Stimulated activated effector memory CD8-positive, alpha-beta T cell treated with anti-CD3 and anti-CD28 coated beads, Interleukin-12 subunit alpha, Interleukin-12 subunit beta, amount 100 ng/mL, for 72 hours (primary cell): ENCODE measurements around the gene KCNJ3.

Experiments
- ATAC-seq: fragments of 150-1000 bp; cut with Tn5 transposase; 2 replicates; pipeline ENCODE4 v1.10.0; 2021
- DNase-seq, 2 donors: peaks; one replicate each; pipeline ENCODE4 v3.0.0; 2021 to 2022; ENCODE audit warnings: low spot score in 2 of 2
- H3K27ac Mint-ChIP-seq: one replicate; pipeline ENCODE4 v1.8.0; 2022; ENCODE audit warnings: mild to moderate bottlenecking, mixed read lengths
- H3K36me3 Mint-ChIP-seq: one replicate; pipeline ENCODE4 v1.8.0; 2022; ENCODE audit warnings: mild to moderate bottlenecking, mixed read lengths
- H3K4me1 Mint-ChIP-seq: one replicate; pipeline ENCODE4 v1.8.0; 2022; ENCODE audit warnings: mixed read lengths
- H3K4me3 Mint-ChIP-seq: one replicate; pipeline ENCODE4 v1.8.0; 2022; ENCODE audit warnings: mild to moderate bottlenecking, mixed read lengths
- H3K9me3 Mint-ChIP-seq: one replicate; pipeline ENCODE4 v1.8.0; 2022; ENCODE audit warnings: mixed read lengths

The KCNJ3 gene, protein sequence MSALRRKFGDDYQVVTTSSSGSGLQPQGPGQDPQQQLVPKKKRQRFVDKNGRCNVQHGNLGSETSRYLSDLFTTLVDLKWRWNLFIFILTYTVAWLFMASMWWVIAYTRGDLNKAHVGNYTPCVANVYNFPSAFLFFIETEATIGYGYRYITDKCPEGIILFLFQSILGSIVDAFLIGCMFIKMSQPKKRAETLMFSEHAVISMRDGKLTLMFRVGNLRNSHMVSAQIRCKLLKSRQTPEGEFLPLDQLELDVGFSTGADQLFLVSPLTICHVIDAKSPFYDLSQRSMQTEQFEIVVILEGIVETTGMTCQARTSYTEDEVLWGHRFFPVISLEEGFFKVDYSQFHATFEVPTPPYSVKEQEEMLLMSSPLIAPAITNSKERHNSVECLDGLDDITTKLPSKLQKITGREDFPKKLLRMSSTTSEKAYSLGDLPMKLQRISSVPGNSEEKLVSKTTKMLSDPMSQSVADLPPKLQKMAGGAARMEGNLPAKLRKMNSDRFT

GRCh38 chr2:154698296-154698720 is at the start of gene KCNJ3:
KCNJ3 (plus strand) TSS chr2:154698695; CDS start chr2:154698776, 81 bp downstream.
- Mint-ChIP-seq H3K27ac (no peak within 1 kb of the TSS), H3K36me3 (no peaks in the 10 kb centered on the region), H3K9me3 (peaks cover 14% of the 10 kb centered on the region), H3K4me3 (no peak within 1 kb of the TSS), H3K4me1 (peaks cover 5% of the 10 kb centered on the region)
- no peak for ATAC-seq
- DNase-seq = no peak

- H3K27ac Mint-ChIP-seq = no peak overlapping the region
- no peak for ATAC-seq
These were observed 43.0 kb upstream of the KCNJ3 start for GRCh38 chr2:154655499-154655898.

GRCh38 chr2:154658854-154659253 is 39.6 kb upstream of the KCNJ3 start:
- Mint-ChIP-seq H3K9me3 (peaks cover 15% of the 10 kb centered on the region), H3K27ac (no peak overlapping the region), H3K4me1 (no peaks in the 10 kb centered on the region), H3K36me3 (no peaks in the 10 kb centered on the region), H3K4me3 (no peak overlapping the region)
- DNase-seq (no peak), ATAC-seq (no peak)

More at GRCh38 chr2:154655499-154655898, 43.0 kb upstream of the KCNJ3 start:
- Mint-ChIP-seq H3K9me3 (peaks cover 12% of the 10 kb centered on the region), H3K4me3 (no peak overlapping the region), H3K36me3 (no peaks in the 10 kb centered on the region), H3K4me1 (no peaks in the 10 kb centered on the region)
- no peak for DNase-seq

DNA sequence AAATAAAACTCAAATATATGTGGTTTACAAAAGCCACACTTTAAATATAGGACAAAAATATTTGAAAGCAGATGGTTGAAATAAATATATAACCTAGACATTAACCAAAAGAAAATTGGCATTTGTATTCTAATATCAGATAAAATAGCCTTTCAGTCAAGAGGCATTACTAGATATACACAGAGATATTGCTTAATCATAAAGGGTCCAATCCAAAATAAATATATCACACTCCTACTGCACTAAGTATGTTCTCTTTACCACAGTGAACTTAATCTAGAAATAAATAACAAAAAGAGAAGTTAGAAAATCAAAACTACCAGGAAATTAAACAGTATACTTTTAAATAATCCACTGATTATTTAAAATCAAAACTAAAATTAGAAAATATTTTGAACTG is 34.2 kb upstream of the KCNJ3 start:
- H3K4me3 Mint-ChIP-seq = no peak overlapping the region
- no peak for ATAC-seq
- no peaks in the 10 kb centered on the region for H3K4me1 Mint-ChIP-seq
- H3K9me3 Mint-ChIP-seq = peaks cover 12% of the 10 kb centered on the region
- no peaks in the 10 kb centered on the region for H3K36me3 Mint-ChIP-seq
- DNase-seq = no peak
- no peak overlapping the region for H3K27ac Mint-ChIP-seq

DNA sequence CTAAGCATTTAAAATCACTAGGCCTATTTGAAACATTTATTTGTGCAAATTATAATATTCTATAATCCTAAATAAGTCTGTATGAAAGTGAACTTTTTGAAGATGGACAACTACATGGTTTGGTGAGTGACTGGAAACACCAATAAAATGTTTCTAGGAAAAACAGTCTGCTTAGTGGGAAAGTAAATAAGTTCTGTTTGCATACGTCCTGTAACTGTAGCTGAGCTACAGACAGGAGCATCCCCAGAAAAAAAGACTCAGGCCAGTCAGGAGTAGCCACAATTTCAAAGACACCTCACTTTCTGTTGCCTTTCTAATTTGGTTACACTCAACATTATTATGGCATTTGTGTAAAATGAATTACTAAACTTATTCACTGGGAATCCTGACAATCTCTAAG is 28.4 kb upstream of the KCNJ3 start:
- Mint-ChIP-seq H3K9me3 (peaks cover 5% of the 10 kb centered on the region), H3K4me3 (no peak overlapping the region), H3K4me1 (no peaks in the 10 kb centered on the region), H3K36me3 (no peaks in the 10 kb centered on the region), H3K27ac (no peak overlapping the region)
- ATAC-seq = no peak
- no peak for DNase-seq

DNA sequence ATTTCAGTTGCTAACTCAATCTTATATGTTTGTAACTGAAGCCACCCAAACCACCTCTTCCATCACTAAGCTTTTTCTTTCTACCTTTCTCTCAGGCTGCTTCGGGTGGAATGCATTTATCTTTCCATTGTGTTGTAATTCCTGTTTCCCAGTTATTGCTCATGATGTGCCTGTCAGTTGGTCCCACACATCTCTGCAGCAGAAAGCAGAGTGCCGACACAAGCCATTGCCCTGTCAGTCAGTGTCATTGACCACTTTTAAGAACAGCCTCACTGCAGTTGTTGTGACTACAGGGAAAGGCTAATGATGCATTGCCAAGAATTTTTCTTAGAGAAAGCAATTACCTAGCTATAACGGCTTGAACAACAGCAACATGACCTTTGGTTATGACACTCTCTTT is 24.8 kb upstream of the KCNJ3 start:
- no peaks in the 10 kb centered on the region for H3K36me3 Mint-ChIP-seq
- no peak overlapping the region for H3K27ac Mint-ChIP-seq
- H3K9me3 Mint-ChIP-seq = peaks cover 8% of the 10 kb centered on the region
- DNase-seq (no peak), ATAC-seq (no peak)
- H3K4me1 Mint-ChIP-seq = no peaks in the 10 kb centered on the region
- no peak overlapping the region for H3K4me3 Mint-ChIP-seq

- H3K27ac Mint-ChIP-seq = no peak overlapping the region
- DNase-seq (no peak), ATAC-seq (no peak)
- H3K4me1 Mint-ChIP-seq = no peaks in the 10 kb centered on the region
- no peaks in the 10 kb centered on the region for H3K36me3 Mint-ChIP-seq
- H3K9me3 Mint-ChIP-seq = peaks cover 17% of the 10 kb centered on the region
- H3K4me3 Mint-ChIP-seq = no peak overlapping the region
These were observed 21.1 kb upstream of the KCNJ3 start for GRCh38 chr2:154677401-154677800.

GRCh38 chr2:154681741-154682140 is 16.8 kb upstream of the KCNJ3 start:
- no peak for ATAC-seq
- DNase-seq = no peak

DNA sequence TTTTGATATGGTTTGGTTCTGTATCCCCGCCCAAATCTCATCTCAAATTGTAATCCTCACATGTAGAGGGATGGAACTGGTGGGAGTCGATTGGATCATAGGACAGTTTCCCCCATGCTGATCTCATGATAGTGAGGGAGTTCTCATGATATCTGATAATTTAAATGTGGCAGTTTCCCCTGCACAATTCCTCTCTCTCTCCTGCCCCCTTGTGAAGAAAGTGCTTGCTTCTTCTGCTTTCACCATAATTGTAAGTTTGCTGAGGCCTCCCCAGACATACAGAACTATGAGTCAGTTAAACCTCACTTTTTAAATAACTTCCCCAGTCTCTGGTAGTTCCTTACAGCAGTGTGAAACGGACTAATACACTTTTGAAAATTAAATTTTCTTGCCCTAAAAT is 12.3 kb upstream of the KCNJ3 start:
- ATAC-seq = no peak
- Mint-ChIP-seq H3K27ac (no peak overlapping the region), H3K4me3 (no peak overlapping the region), H3K9me3 (peaks cover 18% of the 10 kb centered on the region), H3K36me3 (no peaks in the 10 kb centered on the region), H3K4me1 (no peaks in the 10 kb centered on the region)
- no peak for DNase-seq

More at GRCh38 chr2:154681741-154682140, 16.8 kb upstream of the KCNJ3 start:
- Mint-ChIP-seq H3K36me3 (no peaks in the 10 kb centered on the region), H3K4me3 (no peak overlapping the region), H3K27ac (no peak overlapping the region), H3K4me1 (no peaks in the 10 kb centered on the region), H3K9me3 (peaks cover 25% of the 10 kb centered on the region)

DNA sequence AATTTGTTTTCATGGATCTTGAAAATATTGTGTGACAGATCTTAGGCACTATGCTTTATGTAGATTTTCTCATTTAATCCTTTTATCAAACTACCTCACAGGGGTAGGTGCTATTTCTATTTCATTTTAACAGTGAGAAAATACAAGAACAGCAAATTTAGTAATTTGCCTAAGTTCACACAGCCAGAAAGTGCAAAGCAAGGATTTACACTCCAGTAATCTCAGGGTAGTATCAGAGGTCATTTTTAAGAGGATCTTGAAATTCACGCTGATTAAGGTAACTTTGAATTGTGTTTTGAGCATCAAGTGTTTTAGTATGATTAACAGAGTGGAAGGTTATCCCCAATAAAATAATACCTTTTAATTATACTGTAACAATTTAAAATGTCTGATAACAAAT is 10.1 kb upstream of the KCNJ3 start:
- no peak overlapping the region for H3K27ac Mint-ChIP-seq
- no peaks in the 10 kb centered on the region for H3K4me1 Mint-ChIP-seq
- no peaks in the 10 kb centered on the region for H3K36me3 Mint-ChIP-seq
- DNase-seq (no peak), ATAC-seq (no peak)
- peaks cover 18% of the 10 kb centered on the region for H3K9me3 Mint-ChIP-seq
- H3K4me3 Mint-ChIP-seq = no peak overlapping the region

GRCh38 chr2:154689158-154689557 is 9.3 kb upstream of the KCNJ3 start:
- H3K36me3 Mint-ChIP-seq = no peaks in the 10 kb centered on the region
- DNase-seq (no peak), ATAC-seq (no peak)
- H3K4me1 Mint-ChIP-seq = no peaks in the 10 kb centered on the region
- peaks cover 18% of the 10 kb centered on the region for H3K9me3 Mint-ChIP-seq
- no peak overlapping the region for H3K4me3 Mint-ChIP-seq
- no peak overlapping the region for H3K27ac Mint-ChIP-seq

GRCh38 chr2:154692927-154693326 is 5.6 kb upstream of the KCNJ3 start:
- Mint-ChIP-seq H3K27ac (no peak overlapping the region), H3K4me3 (no peak overlapping the region), H3K4me1 (no peaks in the 10 kb centered on the region), H3K9me3 (peaks cover 9% of the 10 kb centered on the region), H3K36me3 (no peaks in the 10 kb centered on the region)
- ATAC-seq = no peak
- DNase-seq = no peak

DNA sequence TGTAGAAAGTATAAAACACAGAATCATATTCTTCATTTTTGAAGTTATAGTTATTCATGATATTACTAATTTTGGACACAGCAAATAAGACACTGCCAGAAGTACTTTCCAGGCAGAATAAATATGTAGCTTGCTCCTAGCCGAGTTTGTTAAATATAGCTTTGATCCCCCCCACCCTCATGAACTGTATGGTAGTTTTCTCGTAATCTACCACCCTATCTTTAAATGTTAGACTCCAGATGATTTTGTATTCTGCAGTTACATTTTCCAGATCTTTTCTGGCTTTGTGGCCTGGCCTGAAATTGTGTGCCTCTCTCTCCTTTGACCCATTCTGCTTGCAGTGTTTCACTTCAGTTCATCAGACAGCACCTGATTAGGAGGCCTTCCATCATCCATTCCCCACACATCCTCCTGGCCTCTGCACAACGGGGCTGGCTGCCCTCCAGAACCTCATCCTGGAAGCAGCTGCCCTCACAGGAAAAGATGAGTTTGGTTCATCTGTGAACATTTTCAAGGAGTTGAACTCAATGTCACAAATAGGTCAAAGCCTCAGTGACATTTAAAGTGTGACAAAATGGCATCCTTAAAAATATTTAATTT is 4.7 kb upstream of the KCNJ3 start:
- no peak for ATAC-seq
- H3K4me1 Mint-ChIP-seq = peaks cover under 1% of the 10 kb centered on the region
- H3K36me3 Mint-ChIP-seq = no peaks in the 10 kb centered on the region
- no peak for DNase-seq
- peaks cover 10% of the 10 kb centered on the region for H3K9me3 Mint-ChIP-seq
- H3K4me3 Mint-ChIP-seq = no peak overlapping the region
- no peak overlapping the region for H3K27ac Mint-ChIP-seq

- ATAC-seq (no peak), DNase-seq (no peak)
- Mint-ChIP-seq H3K36me3 (no peaks in the 10 kb centered on the region), H3K4me3 (no peak overlapping the region), H3K4me1 (peaks cover 5% of the 10 kb centered on the region), H3K9me3 (peaks cover 17% of the 10 kb centered on the region), H3K27ac (no peak overlapping the region)
These were observed 3.6 kb upstream of the KCNJ3 start for GRCh38 chr2:154694881-154695280.

GRCh38 chr2:154696369-154696768 is 2.1 kb upstream of the KCNJ3 start:
- H3K4me3 Mint-ChIP-seq = no peak overlapping the region
- peaks cover 14% of the 10 kb centered on the region for H3K9me3 Mint-ChIP-seq
- H3K4me1 Mint-ChIP-seq = peaks cover 5% of the 10 kb centered on the region
- no peak for DNase-seq
- H3K36me3 Mint-ChIP-seq = no peaks in the 10 kb centered on the region
- no peak overlapping the region for H3K27ac Mint-ChIP-seq
- no peak for ATAC-seq

DNA sequence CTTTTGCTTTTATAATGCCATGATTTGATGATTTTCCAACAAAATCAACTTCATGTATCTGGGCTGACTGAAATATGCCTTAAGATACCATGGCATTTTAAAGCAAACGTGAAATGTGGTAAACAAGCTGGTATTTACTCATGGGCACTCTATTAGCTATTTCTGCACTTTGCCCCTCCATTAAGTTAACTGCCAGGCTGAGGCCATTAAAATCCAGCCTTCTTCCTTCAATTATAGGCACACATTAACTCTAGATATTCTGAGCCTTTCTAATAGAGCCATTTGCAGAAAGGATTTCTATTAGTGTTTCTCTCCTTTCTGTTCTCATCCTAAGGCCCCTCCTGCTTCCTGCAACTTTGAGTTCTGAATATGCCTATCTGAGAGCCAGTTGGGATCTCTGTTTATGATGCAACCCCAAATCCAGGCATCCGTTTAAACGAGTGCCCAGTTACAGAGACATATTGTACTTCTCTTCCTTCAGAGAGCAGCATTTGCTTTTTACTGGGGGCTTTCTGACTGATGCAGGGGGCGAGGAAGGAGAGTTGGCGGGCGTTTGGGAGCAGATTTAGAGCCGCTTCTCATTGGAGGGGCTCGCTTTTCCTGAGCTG is 1.6 kb upstream of the KCNJ3 start:
- ATAC-seq = no peak
- Mint-ChIP-seq H3K9me3 (peaks cover 13% of the 10 kb centered on the region), H3K4me3 (no peak overlapping the region), H3K27ac (no peak overlapping the region), H3K4me1 (peaks cover 5% of the 10 kb centered on the region), H3K36me3 (no peaks in the 10 kb centered on the region)
- DNase-seq = no peak
